Fibroblast of skin of left biceps (primary cell): ENCODE data around the gene FRMD1.

Experiments used
- DNase-seq, 2 experiments: peaks; one replicate each; pipeline ENCODE4 v3.0.0-alpha.2; 2013; ENCODE audit warnings: low read depth in 2 of 2

Gene FRMD1

GRCh38 chr6:168043193-168043847, 35.7 kb downstream of the FRMD1 start:
- DNase-seq = no peak

- DNase-seq = no peak
Observed at GRCh38 chr6:168042426-168043192, 36.4 kb downstream of the FRMD1 start.

- DNase-seq = no peak
Observed at GRCh38 chr6:168041928-168042327, 37.1 kb downstream of the FRMD1 start.

- no peak for DNase-seq
Observed at GRCh38 chr6:168040856-168041496, 38.0 kb downstream of the FRMD1 start.

GRCh38 chr6:168039849-168040248, 39.2 kb downstream of the FRMD1 start:
- DNase-seq = no peak

- no peak for DNase-seq
Observed at GRCh38 chr6:168039301-168039700, 39.7 kb downstream of the FRMD1 start.

GRCh38 chr6:168038576-168039140, 40.4 kb downstream of the FRMD1 start:
- no peak for DNase-seq

GRCh38 chr6:168037856-168038255, 41.2 kb downstream of the FRMD1 start:
- DNase-seq = no peak

- no peak for DNase-seq
Observed at GRCh38 chr6:168037242-168037641, 41.8 kb downstream of the FRMD1 start.

GRCh38 chr6:168035661-168036545, 43.1 kb downstream of the FRMD1 start:
- DNase-seq = no peak

GRCh38 chr6:168035098-168035660, 43.8 kb downstream of the FRMD1 start:
- peak; percentile 61 to 64 for DNase-seq

GRCh38 chr6:168034537-168034936, 44.5 kb downstream of the FRMD1 start:
- no peak for DNase-seq

- DNase-seq = no peak
Observed at GRCh38 chr6:168033791-168034190, 45.2 kb downstream of the FRMD1 start.

GRCh38 chr6:168032005-168032760, 46.8 kb downstream of the FRMD1 start:
- peak; percentile 62 to 73 for DNase-seq

- DNase-seq = peak; percentile 69 to 75
Observed at GRCh38 chr6:168031411-168031971, 47.5 kb downstream of the FRMD1 start.

GRCh38 chr6:168030908-168031307, 48.1 kb downstream of the FRMD1 start:
- no peak for DNase-seq

GRCh38 chr6:168030218-168030746, 48.7 kb downstream of the FRMD1 start:
- DNase-seq = no peak

- no peak for DNase-seq
Observed at GRCh38 chr6:168029459-168030217, 49.4 kb downstream of the FRMD1 start.

GRCh38 chr6:168028181-168028580, 50.8 kb downstream of the FRMD1 start:
- DNase-seq = no peak
